Psoas muscle (tissue), 8 donors: ENCODE data around the gene SAMD13. TPM values are rescaled to one million over a fixed set of nuclear protein-coding genes. Genes with fewer than 3 reads are reported as not detected.

Experiments
- ATAC-seq, 4 donors: fragments of 200-7000 bp; cut with Tn5 transposase; one replicate each; pipeline ENCODE4 v1.9.1; 2020; ENCODE audit warnings: moderate library complexity in 3 of 4, mild to moderate bottlenecking in 2 of 4
- DNase-seq, 2 donors: peaks; one replicate each; pipeline ENCODE4 v3.0.0-alpha.2; 2020
- H3K27ac ChIP-seq: fragments of 200-600 bp; one replicate; pipeline ENCODE4 v1.8.0; 2022
- H3K27me3 ChIP-seq, 3 donors: fragments of 200-600 bp in 1 of 3; one replicate each; pipeline versions ENCODE4 v1.6.1 to v1.8.0; 2013 to 2022; ENCODE audit warnings: low read length in 2 of 3, mild to moderate bottlenecking in 2 of 3, moderate library complexity in 1 of 3; ENCODE audit not compliant: insufficient read depth in 3 of 3
- H3K36me3 ChIP-seq, 2 donors: fragments of 200-600 bp in 1 of 2; one replicate each; pipeline versions ENCODE4 v1.6.1 to v1.8.0; 2013 to 2022; ENCODE audit warnings: low read depth in 1 of 2, mild to moderate bottlenecking in 1 of 2, moderate library complexity in 1 of 2; ENCODE audit not compliant: insufficient read depth in 1 of 2
- H3K4me1 ChIP-seq: fragments of 200-600 bp; one replicate; pipeline ENCODE4 v1.8.0; 2022
- H3K4me3 ChIP-seq: fragments of 200-600 bp; one replicate; pipeline ENCODE4 v1.8.0; 2022; ENCODE audit warnings: mild to moderate bottlenecking
- H3K9me3 ChIP-seq: fragments of 200-600 bp; one replicate; pipeline ENCODE4 v1.8.0; 2022
- CTCF ChIP-seq: fragments of 200-600 bp; IDR thresholded peaks from one replicate; pipeline ENCODE4 v1.8.0; 2022; ENCODE audit warnings: antibody characterized with exemption
- whole genome bisulfite sequencing, 3 donors: extraction: QIAGEN DNeasy Blood & Tissue Kit; methylation state at CpG; one replicate each; pipeline versions ENCODE4 v1.1.6 to v1.1.7; 2013; 5-methylcytosine and 5-hydroxymethylcytosine counted together
- intact Hi-C, 2 donors: fragments of 100-400 bp; cut with DNase I; formaldehyde crosslinking; loops; one replicate each; pipeline versions ENCODE4 v1.11.0 to v1.14.2; 2022
- polyA plus RNA-seq, 3 donors: library from polyadenylated mRNA; stranded (reverse); fragments of 200-250 nt; gene quantifications; one replicate each; pipeline ENCODE4 v1.2.3, GENCODE V29; 2013
- total RNA-seq, 4 donors: library from RNA; stranded (reverse); fragmentation: NEBNext Ultra II Directional in 2 of 4; extraction: Animal tissue kit (Norgen Biotek cat#: 25700) in 2 of 4; gene quantifications; one replicate each; pipeline versions ENCODE4 v1.2.1 to v1.2.4, GENCODE V29; 2021 to 2023
- donor health status: healthy with polysubstance abuse.
- donor health status: DM: no; HTN: no; CAD: no; lungs with moderate emphysema.
- donor health status: Bipolar disorder and iron deficiency.
- donor health status: healthy.
- donor health status: DM: yes; HTN: yes; CAD: no.
- donor health status: DM: no; HTN: no; CAD: no.
- donor health status: DM: no; HTN: no; CAD: no.
- donor health status: DM: yes; HTN: yes; CAD: no.

Gene SAMD13
- total and polyA plus RNA-seq, 7 donors: 0.53 to 6.8 (median 1.7) TPM

DNA sequence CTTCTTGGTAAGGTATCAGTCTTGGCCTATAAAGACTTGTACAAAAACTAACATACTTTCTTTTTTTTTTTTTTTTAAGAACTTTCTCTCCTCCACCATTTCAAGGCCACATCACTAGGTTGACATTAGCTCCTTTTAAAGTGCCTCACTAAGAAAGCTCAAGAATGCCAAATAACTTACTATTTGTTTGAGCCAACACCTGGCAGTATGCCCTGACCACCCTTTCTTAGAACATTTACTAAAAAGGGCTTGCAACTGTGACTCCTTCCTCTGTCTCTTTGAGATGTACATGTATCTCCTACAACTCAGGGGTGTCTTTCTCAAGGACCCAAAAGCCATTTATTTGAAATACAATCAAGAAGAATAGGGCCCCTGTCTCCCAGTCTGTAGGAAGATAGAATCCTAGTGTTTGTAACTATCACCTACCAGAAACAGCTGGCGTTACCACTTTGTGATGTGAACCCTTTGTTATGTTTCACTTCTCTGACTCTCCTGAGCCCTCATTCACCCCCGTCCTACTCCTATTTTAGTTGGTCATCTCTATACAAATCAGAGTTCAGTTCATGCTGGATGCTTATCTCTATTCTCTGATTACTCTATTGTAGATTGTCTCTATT lies 12.2 kb upstream of the SAMD13 start:
- Histone ChIP-seq H3K4me1 (no peaks in the 10 kb centered on the region), H3K27ac (no peak overlapping the region), H3K4me3 (no peak overlapping the region), H3K36me3 (no peaks in the 10 kb centered on the region), H3K9me3 (peaks cover 3% of the 10 kb centered on the region), H3K27me3 (no peaks in the 10 kb centered on the region)
- intact Hi-C loops: no loop called here
- DNase-seq (no peak), ATAC-seq (no peak)
- 91 to 94% (median 91%) methylated on average over 2 of the region's 2 CpGs for WGBS, 3 donors
- TF ChIP-seq CTCF: no peak

DNA sequence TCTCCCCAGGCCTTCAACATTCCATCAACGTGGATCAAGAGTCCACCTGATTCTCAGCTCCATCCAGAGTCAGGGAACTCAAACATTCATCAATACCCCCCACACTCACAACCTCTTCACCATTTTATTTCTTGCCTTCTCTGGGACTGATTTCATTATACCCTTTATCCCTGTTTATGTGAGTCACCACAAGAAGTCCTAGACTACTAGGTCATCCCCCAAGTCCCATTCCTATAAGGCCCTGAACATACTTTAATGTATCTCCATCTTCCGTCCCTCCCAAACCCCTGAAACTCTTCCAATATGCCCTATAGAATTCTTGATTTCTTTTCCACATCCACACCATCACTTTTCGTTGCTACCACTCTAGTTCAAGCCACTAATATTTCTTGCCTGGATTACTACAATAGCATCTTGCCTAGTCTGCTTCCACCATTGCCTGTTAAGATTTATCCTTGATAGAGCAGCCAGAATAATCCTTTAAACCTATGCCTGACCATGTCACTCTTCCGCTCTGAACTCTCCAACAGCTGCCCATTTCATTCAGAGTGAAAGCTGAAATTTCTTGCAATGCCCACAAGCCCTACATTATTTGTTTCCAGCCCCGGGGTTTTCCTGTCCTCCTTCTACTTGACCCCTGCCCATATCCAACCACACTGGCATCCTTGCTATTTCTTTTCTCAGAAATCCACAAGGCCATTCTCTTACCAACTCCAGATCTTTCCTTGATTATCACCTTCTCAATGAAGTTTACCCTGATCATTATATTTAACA lies 9.4 kb upstream of the SAMD13 start:
- Histone ChIP-seq H3K9me3 (no peaks in the 10 kb centered on the region), H3K4me1 (no peaks in the 10 kb centered on the region), H3K36me3 (no peaks in the 10 kb centered on the region), H3K27ac (no peak overlapping the region), H3K27me3 (no peaks in the 10 kb centered on the region), H3K4me3 (no peak overlapping the region)
- DNase-seq (no peak), ATAC-seq (no peak)
- no peak for TF ChIP-seq CTCF
- intact Hi-C loops: no loop called here
- 78 to 85% (median 81%) methylated on average over 5 of the region's 5 CpGs for WGBS, 3 donors

DNA sequence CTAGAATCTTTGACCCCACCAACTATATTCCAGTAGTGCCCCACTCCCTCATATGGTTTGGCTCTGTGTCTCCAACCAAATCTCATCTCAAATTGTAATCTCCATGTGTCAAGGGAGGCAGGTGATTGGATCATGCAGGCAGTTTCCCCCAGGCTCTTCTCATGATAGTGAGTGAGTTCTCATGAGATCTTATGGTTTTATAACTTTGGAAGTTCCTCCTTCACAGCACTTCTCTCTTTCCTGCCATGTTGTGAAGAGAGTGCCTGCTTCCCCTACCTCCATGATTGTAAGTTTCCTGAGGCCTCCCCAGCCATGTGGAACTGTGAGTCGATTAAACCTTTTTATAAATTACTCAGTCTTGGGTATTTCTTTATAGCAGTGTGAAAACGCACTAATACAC lies 7.7 kb upstream of the SAMD13 start:
- Histone ChIP-seq H3K27ac (no peak overlapping the region), H3K27me3 (no peaks in the 10 kb centered on the region), H3K4me3 (no peak overlapping the region), H3K36me3 (no peaks in the 10 kb centered on the region), H3K9me3 (no peaks in the 10 kb centered on the region), H3K4me1 (no peaks in the 10 kb centered on the region)
- no peak for DNase-seq
- no peak for ATAC-seq
- intact Hi-C loops: no loop called here
- 93 to 97% (median 95%) methylated on average over 2 of the region's 2 CpGs for WGBS, 3 donors
- no peak for TF ChIP-seq CTCF

GRCh38 chr1:84294751-84295150 lies 6.8 kb upstream of the SAMD13 start:
- WGBS, 3 donors: 97% methylated on average over 3 of the region's 3 CpGs

More at GRCh38 chr1:84294751-84295150, 6.8 kb upstream of the SAMD13 start:
- ATAC-seq (no peak), DNase-seq (no peak)
- H3K4me3 ChIP-seq: no peak overlapping the region
- H3K4me1 ChIP-seq: peaks cover 4% of the 10 kb centered on the region
- intact Hi-C loops: no loop called here
- H3K36me3 ChIP-seq: no peaks in the 10 kb centered on the region
- TF ChIP-seq CTCF: no peak
- H3K9me3 ChIP-seq: no peaks in the 10 kb centered on the region
- H3K27ac ChIP-seq: no peak overlapping the region
- no peaks in the 10 kb centered on the region for H3K27me3 ChIP-seq
